NT2/D1 (cell line): ENCODE results near the gene FASTK.

Source experiments
- SUZ12 ChIP-seq: IDR thresholded peaks from 2 replicates; pipeline ENCODE4 v1.6.1; 2011; ENCODE audit not compliant: insufficient read length, insufficient read depth; ENCODE audit errors: extremely low read depth
- ZNF274 ChIP-seq: IDR thresholded peaks from 2 replicates; pipeline ENCODE4 v1.6.1; 2011; ENCODE audit warnings: mild to moderate bottlenecking, low read depth, low read length

DNA sequence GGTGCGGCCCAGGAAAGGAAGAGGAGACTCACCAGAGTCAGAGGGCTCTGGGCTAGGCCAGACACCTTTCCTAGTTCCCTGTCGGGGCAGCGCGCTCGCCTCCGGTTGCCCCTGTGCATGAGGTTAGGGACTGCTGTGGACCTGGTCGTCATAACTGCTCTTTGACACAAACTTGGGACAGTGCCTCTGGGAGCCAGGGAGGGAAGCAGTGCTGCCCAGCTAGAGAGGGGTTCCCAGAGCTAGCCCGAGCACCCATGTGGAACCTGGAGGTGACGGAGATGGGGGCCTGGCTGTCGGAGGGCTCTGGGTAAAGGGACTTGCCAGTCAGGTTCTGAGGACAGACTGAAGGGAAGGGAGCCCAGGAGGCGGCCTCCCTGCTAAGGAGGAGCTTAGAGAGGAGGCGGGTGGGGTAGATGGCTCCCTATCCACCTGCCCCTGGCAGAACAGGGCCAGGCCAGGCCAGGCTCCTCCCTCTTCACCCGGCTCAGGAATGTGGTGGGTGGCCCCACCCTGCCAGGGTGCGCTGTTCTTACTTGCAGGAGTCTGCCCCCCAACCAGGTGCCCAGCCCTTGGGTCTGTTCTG is 35.3 kb upstream of the FASTK start:
- no peak for TF ChIP-seq ZNF274
- TF ChIP-seq SUZ12, result no peak
